Muscle of leg (tissue), 11 donors: ENCODE results near the gene ETS2. TPM values are rescaled to one million over a fixed set of nuclear protein-coding genes. Genes with fewer than 3 reads are reported as not detected.

Experiments
- DNase-seq: peaks from one replicate; pipeline ENCODE4 v3.0.0; 2013
- H3K27ac ChIP-seq: one replicate; pipeline ENCODE4 v1.5.1; 2013; ENCODE audit warnings: mild to moderate bottlenecking, low read length, control low read depth
- H3K27me3 ChIP-seq: one replicate; pipeline ENCODE4 v1.6.1; 2013; ENCODE audit warnings: low read length; ENCODE audit not compliant: control insufficient read depth, insufficient read depth
- H3K36me3 ChIP-seq: one replicate; pipeline ENCODE4 v1.6.1; 2013; ENCODE audit warnings: low read length; ENCODE audit not compliant: control insufficient read depth, insufficient read depth
- H3K4me1 ChIP-seq: one replicate; pipeline ENCODE4 v1.6.1; 2013; ENCODE audit warnings: low read length; ENCODE audit not compliant: control insufficient read depth, insufficient read depth
- H3K4me3 ChIP-seq: one replicate; pipeline ENCODE4 v1.5.1; 2013; ENCODE audit warnings: low read length, control low read depth
- H3K9me3 ChIP-seq: replicated peaks from 2 replicates; pipeline ENCODE4 v1.6.1; 2013; ENCODE audit warnings: low read depth, low read length; ENCODE audit not compliant: control insufficient read depth
- WGBS: methylation state at CpG from one replicate; pipeline ENCODE4 v1.1.5; 2013; ENCODE audit warnings: missing lambda C conversion rate; ENCODE audit not compliant: insufficient coverage; 5-methylcytosine and 5-hydroxymethylcytosine counted together
- polyA plus RNA-seq, 8 donors: library from polyadenylated mRNA; unstranded; fragments of 120-200 nt; gene quantifications; one replicate each; pipeline versions ENCODE4 v1.2.1 to v1.2.3, GENCODE V29; 2013; ENCODE audit warnings: inconsistent platforms in 1 of 8, low replicate concordance in 1 of 8; ENCODE audit not compliant: insufficient read length in 8 of 8, insufficient read depth in 1 of 8
- total RNA-seq: library from RNA; stranded (reverse); fragments of 120-200 nt; gene quantifications from one replicate; pipeline ENCODE4 v1.2.4, GENCODE V29; 2013

ETS2 gene
- total and polyA plus RNA-seq, 9 donors = 19.7 to 35.4 (median 27.0) TPM

- peaks cover 72% of the 10 kb centered on the region for H3K36me3 ChIP-seq
- no peak overlapping the region for H3K27ac ChIP-seq
- H3K4me1 ChIP-seq = no peaks in the 10 kb centered on the region
- H3K9me3 ChIP-seq = no peaks in the 10 kb centered on the region
- DNase-seq = no peak
- H3K27me3 ChIP-seq = no peaks in the 10 kb centered on the region
- H3K4me3 ChIP-seq = no peak overlapping the region
- WGBS = no CpG with 5 or more reads among the region's 10 CpGs
Measured at GRCh38 chr21:38816400-38816977, 10.8 kb downstream of the ETS2 start.

- Histone ChIP-seq H3K4me3 (no peak overlapping the region), H3K36me3 (peaks cover 83% of the 10 kb centered on the region), H3K27ac (no peak overlapping the region), H3K9me3 (no peaks in the 10 kb centered on the region), H3K4me1 (peaks cover 8% of the 10 kb centered on the region), H3K27me3 (no peaks in the 10 kb centered on the region)
- WGBS = 88% methylated on average over 10 of the region's 14 CpGs
- DNase-seq = no peak
Measured at GRCh38 chr21:38817371-38818324, 11.9 kb downstream of the ETS2 start.

- WGBS = 87% methylated on average over 10 of the region's 11 CpGs
- no peak for DNase-seq
- Histone ChIP-seq H3K4me1 (peaks cover 13% of the 10 kb centered on the region), H3K27ac (no peak overlapping the region), H3K9me3 (no peaks in the 10 kb centered on the region), H3K4me3 (no peak overlapping the region), H3K36me3 (peaks cover 82% of the 10 kb centered on the region), H3K27me3 (no peaks in the 10 kb centered on the region)
Measured at GRCh38 chr21:38818325-38818723, 12.6 kb downstream of the ETS2 start.

GRCh38 chr21:38819051-38819718 is 13.5 kb downstream of the ETS2 start:
- Histone ChIP-seq H3K4me3 (no peak overlapping the region), H3K27me3 (no peaks in the 10 kb centered on the region), H3K36me3 (peaks cover 79% of the 10 kb centered on the region), H3K4me1 (peaks cover 13% of the 10 kb centered on the region), H3K9me3 (no peaks in the 10 kb centered on the region), H3K27ac (no peak overlapping the region)
- DNase-seq = no peak
- WGBS = 94% methylated on average over 8 of the region's 14 CpGs

GRCh38 chr21:38819719-38820159 is 14.0 kb downstream of the ETS2 start:
- no peak overlapping the region for H3K27ac ChIP-seq
- H3K4me3 ChIP-seq = no peak overlapping the region
- H3K9me3 ChIP-seq = no peaks in the 10 kb centered on the region
- H3K4me1 ChIP-seq = peaks cover 16% of the 10 kb centered on the region
- 95% methylated on average over 7 of the region's 8 CpGs for WGBS
- DNase-seq = no peak
- H3K27me3 ChIP-seq = no peaks in the 10 kb centered on the region
- H3K36me3 ChIP-seq = peaks cover 77% of the 10 kb centered on the region

GRCh38 chr21:38820471-38821239 is 14.9 kb downstream of the ETS2 start:
- peaks cover 16% of the 10 kb centered on the region for H3K4me1 ChIP-seq
- no peak overlapping the region for H3K27ac ChIP-seq
- H3K9me3 ChIP-seq = no peaks in the 10 kb centered on the region
- 98% methylated on average over 8 of the region's 18 CpGs for WGBS
- H3K36me3 ChIP-seq = peaks cover 71% of the 10 kb centered on the region
- no peaks in the 10 kb centered on the region for H3K27me3 ChIP-seq
- H3K4me3 ChIP-seq = no peak overlapping the region
- no peak for DNase-seq

- Histone ChIP-seq H3K4me1 (peaks cover 16% of the 10 kb centered on the region), H3K27ac (no peak overlapping the region), H3K9me3 (no peaks in the 10 kb centered on the region), H3K4me3 (no peak overlapping the region), H3K27me3 (no peaks in the 10 kb centered on the region), H3K36me3 (peaks cover 69% of the 10 kb centered on the region)
- no CpG with 5 or more reads among the region's 6 CpGs for WGBS
- DNase-seq = no peak
Measured at GRCh38 chr21:38821248-38821647, 15.5 kb downstream of the ETS2 start.

GRCh38 chr21:38821959-38822682 is 16.4 kb downstream of the ETS2 start:
- H3K4me1 ChIP-seq = peaks cover 16% of the 10 kb centered on the region
- peaks cover 5% of the 10 kb centered on the region for H3K9me3 ChIP-seq
- no peak for DNase-seq
- H3K27me3 ChIP-seq = no peaks in the 10 kb centered on the region
- 97% methylated on average over 4 of the region's 9 CpGs for WGBS
- H3K36me3 ChIP-seq = peaks cover 62% of the 10 kb centered on the region
- no peak overlapping the region for H3K4me3 ChIP-seq
- H3K27ac ChIP-seq = peak overlapping the region; percentile 79

- peak; percentile 60 for DNase-seq
- WGBS = 67% methylated on average over 23 of the region's 26 CpGs
- Histone ChIP-seq H3K9me3 (peaks cover 7% of the 10 kb centered on the region), H3K36me3 (peaks cover 55% of the 10 kb centered on the region), H3K4me1 (peaks cover 16% of the 10 kb centered on the region), H3K27me3 (no peaks in the 10 kb centered on the region), H3K27ac (peak overlapping the region; percentile 79), H3K4me3 (no peak overlapping the region)
Measured at GRCh38 chr21:38822778-38823238, 17.1 kb downstream of the ETS2 start.
